HG02938 (cell line): Measurements from ENCODE around the gene CCDC51.
"Not testable (repeated sequence)": the region's sequence is repeated elsewhere in the genome, so short reads cannot be mapped to it uniquely, and the experiment has no call there.

Source experiments
- ATAC-seq: cut with Tn5 transposase; IDR thresholded peaks from one replicate; pipeline ENCODE4 v1.9.1; 2021; ENCODE audit warnings: mild to moderate bottlenecking, moderate library complexity; ENCODE audit not compliant: unreplicated experiment

CCDC51 gene

DNA sequence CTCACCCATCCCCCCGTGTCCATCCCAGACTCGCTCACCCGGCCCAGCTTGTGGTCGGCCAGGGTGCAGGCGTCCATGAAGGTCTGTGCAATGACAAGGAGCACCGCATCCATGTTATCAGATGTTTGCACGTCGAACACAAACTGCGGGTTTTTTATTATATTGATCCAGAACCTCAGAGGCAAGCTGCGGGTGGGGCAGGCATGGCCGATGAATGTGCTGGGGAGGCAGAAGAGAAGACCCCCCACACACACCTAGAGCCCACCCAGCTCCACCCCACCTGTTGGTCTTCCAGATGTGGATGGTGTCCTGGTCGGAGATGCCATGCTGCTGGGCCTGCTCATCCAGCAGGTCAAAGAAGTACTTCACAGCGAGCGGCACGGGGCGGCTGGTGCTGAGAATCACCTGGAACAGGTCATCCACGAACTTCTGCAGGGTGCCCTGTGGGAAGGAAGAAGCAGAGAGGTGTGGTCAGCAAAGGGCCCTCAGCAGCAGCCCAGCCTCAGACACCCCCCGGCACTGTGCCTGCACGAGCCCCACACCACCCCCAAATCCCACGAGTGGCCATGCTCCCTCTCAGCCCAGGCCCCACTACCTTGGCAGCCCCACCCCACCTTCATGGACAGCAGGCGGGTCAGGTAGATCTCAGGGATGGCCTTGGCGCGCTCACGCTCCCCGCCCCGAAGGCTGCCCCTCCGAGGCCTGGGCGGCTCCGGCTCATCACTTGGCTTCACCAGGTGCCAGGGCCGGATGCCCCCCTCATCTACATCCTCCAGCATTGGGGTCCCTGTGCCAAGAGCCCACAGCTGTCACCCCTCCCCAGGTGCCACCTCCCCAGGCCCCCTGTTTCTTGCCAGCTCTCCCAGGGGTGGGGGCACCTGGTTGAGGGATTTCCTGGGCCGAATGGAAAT lies 30.4 kb downstream of the CCDC51 start:
- no peak for ATAC-seq

GRCh38 chr3:48408823-48409281 lies 31.1 kb downstream of the CCDC51 start:
- ATAC-seq, result no peak

GRCh38 chr3:48407542-48408099 lies 32.3 kb downstream of the CCDC51 start:
- no peak for ATAC-seq

GRCh38 chr3:48406443-48407431 lies 33.2 kb downstream of the CCDC51 start:
- no peak for ATAC-seq

DNA sequence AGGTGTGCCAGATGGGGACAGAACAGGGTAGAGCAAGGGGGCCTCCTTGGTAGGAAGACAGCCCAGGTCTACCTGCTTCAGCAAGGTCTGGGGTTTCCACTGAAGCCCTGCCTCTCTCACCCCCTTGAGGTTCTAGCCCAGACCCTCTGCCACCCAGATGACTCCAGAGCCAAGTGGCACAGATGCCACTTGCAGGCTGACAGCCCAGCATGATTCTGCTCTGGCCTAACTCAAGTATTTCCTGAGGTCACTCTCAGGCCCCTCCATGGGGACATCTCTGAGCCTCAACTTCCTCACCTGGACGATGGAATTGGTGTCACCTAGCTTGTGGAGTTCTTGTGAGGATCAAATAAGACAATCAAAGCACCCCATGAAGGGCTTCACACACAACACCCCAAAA lies 33.9 kb downstream of the CCDC51 start:
- ATAC-seq, result no peak

DNA sequence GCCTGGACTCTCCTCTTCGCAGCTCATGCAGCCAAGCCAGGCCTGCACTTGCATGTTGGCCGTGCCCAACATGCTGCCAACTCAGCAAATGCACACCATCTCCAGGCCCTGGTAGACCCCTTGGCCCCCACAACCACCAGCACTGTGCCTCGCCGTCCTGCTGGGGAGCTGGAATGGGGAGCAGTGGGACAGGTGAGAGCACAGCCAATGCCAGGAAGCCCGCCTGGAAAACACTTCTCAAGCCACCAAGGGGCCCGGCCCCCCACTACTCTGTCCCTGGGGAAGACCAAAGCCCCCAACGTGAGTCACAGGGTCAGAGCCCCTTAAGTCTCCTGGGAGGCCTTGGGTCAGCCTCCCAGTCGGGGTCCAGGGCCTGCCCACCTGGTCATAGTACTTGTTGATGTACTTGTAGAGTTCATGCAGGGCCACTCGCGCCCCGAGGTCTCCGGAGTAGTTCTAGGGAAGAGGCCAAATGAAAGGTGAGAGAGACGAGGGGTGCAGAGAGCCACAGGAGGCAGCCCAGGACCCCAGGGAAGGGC lies 34.5 kb downstream of the CCDC51 start:
- no peak for ATAC-seq

GRCh38 chr3:48404440-48405342 lies 35.2 kb downstream of the CCDC51 start:
- ATAC-seq, result no peak

GRCh38 chr3:48403533-48404439 lies 36.1 kb downstream of the CCDC51 start:
- no peak for ATAC-seq

GRCh38 chr3:48402907-48403306 lies 37.0 kb downstream of the CCDC51 start:
- ATAC-seq, result no peak

DNA sequence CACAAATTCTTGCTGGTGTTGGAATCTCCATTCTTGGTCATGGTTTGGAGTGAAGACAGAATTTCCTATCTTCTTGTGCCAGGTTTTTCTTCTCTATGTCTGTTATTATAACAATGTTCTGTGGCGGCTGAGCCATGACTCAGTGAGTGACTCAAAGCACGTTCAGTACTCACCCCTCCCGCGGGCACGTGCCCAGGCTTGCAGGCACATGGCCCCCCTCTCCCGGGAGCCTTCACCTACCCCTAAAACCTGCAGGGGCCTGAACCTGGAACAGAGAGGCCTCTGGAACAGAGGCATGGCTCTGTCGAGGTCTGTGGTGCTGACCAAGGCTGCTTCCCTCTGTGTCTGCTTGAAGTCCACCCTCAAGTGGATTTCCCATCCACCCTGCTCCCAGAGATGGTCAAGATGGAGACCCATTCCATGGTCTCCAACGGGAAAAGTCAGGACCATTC lies 37.6 kb downstream of the CCDC51 start:
- ATAC-seq, result no peak

DNA sequence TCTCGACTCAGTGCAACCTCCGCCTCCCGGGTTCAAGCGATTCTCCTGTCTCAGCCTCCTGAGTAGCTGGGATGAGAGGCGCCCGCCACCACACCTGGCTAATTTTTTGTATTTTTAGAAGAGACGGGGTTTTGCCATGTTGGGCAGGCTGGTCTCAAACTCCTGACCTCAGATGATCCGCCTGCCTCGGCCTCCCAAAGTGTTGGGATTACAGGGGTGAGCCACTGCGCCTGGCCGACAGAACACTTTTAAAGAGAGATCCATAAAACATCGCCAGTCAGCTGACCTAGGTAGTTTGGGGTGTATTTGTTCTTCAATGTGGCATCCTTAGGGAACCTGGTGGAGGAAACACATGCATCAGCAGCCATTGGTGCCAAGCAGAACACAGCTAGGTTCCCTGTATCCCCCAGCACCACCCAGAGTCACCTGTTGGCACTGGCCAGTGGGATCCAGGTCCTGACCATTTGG lies 38.5 kb downstream of the CCDC51 start:
- not testable (repeated sequence) for ATAC-seq

GRCh38 chr3:48400824-48401433 lies 39.0 kb downstream of the CCDC51 start:
- ATAC-seq, result no peak

DNA sequence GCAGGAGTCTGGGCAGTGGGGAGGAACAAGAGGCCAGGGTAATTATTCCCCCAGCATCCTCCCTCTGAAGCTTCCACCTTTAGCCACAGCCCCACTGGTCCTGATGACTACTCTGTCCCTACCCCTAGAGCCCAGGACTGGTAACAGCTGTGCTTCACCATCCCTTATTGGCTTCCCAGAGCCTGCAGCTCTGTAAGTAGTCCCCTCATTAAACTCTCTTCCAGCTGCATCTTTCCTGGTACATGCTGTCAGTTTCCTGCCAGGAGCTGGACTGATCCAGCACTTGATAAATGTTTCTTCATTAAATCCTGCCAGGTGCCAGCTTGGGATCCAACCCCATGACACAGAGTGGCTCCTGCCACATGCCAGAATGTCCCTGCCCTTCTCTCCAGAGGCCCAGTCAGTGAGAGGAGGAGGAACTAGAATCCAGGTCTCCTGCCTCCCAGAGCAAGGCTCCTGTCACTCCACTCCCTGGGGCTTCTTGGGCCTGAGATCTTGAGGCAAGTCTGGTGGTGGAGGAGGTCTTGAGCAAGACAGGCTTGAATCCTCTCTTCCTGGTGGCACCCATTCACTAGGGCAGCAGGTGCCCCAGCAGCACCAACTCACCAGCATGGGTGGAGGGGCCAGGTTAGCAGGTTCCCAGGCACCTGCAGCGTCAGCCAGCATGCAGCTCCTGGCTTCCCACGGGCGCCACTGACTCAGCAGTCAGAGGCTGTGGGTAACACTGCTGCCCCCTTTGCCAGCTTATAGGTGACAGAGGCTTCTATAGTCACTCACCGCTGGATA lies 40.3 kb downstream of the CCDC51 start:
- no peak for ATAC-seq

DNA sequence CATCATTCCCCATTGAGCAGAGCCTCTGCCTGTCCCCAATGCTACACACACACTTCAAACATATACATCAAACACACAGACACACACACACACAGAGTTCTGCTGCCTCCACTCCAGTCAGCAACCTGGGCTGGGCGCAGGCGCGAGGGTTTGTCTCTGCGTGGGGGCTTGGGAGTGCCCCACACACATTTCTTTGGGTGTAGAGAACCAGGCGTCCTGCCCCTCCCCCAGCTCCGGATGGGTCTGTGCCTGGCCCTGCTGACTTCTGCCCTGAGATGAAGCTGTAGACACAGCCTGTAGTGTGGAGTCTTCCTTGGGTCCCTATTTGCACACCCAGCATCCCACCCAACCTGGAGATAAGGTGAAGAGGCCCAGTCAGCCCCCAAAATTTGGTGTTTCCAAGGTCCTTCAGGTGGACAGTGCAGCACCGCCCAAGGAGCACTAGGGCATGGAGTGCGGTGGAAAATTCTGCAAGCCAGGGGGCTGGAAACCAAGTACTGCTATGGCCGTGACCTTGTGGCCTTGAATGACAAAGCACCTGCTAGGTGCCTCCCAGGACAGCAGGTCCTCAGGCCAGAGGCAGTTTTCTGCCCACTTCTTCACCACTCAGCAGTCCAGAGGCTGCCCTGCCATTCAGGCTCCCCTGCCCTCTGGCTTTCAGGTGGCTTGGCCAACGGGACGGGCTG lies 41.1 kb downstream of the CCDC51 start:
- ATAC-seq, result no peak

- ATAC-seq, result no peak
These were observed 41.9 kb downstream of the CCDC51 start for GRCh38 chr3:48397767-48398681.

GRCh38 chr3:48395714-48396113 lies 44.2 kb downstream of the CCDC51 start:
- ATAC-seq, result no peak
